GM12865 (cell line): Measurements from ENCODE around the gene RHOC.

ENCODE experiments used
- DNase-seq: peaks from one replicate; pipeline ENCODE4 v3.0.0; 2010; ENCODE audit warnings: low read depth
- H3K4me3 ChIP-seq: 2 replicates; pipeline ENCODE4 v1.5.1; 2011; ENCODE audit warnings: mild to moderate bottlenecking, low read depth, low read length, control low read depth
- TF ChIP-seq, protein P1 (sequence below): IDR thresholded peaks from 2 replicates; pipeline ENCODE4 v1.5.1; 2011; ENCODE audit warnings: low read length, control low read depth, low read depth, inconsistent platforms; ENCODE audit not compliant: insufficient read depth; ENCODE audit errors: missing control alignments

The RHOC gene

DNA sequence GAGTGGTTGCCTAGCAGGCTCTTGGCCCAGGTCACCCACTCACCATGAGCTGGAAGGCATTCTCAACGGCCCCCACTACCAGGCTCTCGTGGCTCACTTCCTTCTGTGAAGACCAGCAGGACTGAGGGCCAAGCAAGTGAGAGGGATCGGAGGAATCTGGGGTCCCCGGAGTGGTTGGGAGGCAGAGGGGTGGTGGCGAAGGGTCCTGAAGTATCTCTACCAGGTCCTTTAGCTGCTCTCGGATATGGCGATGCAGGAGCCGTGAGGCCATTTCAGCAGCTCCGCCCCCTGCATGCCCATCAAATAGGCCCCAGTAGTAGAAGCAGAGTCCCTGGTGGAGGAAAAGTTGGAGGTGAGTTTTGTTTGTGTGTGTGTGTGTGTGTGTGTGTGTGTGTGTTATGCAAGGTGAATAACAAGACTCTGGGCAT lies 5.8 kb upstream of the RHOC start:
- no peak for DNase-seq
- TF ChIP-seq, protein P1, sequence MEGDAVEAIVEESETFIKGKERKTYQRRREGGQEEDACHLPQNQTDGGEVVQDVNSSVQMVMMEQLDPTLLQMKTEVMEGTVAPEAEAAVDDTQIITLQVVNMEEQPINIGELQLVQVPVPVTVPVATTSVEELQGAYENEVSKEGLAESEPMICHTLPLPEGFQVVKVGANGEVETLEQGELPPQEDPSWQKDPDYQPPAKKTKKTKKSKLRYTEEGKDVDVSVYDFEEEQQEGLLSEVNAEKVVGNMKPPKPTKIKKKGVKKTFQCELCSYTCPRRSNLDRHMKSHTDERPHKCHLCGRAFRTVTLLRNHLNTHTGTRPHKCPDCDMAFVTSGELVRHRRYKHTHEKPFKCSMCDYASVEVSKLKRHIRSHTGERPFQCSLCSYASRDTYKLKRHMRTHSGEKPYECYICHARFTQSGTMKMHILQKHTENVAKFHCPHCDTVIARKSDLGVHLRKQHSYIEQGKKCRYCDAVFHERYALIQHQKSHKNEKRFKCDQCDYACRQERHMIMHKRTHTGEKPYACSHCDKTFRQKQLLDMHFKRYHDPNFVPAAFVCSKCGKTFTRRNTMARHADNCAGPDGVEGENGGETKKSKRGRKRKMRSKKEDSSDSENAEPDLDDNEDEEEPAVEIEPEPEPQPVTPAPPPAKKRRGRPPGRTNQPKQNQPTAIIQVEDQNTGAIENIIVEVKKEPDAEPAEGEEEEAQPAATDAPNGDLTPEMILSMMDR: no peak
- H3K4me3 ChIP-seq: no peak overlapping the region

DNA sequence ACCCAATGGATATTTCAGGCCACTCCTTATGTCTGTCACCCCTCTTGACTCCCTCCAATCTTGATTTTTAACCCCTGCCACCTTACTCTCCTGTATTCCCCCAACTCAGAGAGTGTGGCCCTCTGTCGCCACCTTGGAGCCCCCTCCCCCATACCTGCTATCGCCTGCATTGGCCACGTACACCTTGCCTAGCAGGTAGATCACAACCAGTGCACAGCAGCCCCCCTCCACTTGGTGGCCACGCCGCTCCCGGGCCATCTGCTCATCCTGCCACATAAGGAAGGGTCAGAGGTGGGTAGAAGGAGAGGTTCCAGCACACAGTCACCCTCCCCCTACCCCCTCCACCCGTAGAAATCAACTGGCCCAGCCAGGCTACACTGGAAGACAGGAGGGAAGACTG lies 5.3 kb upstream of the RHOC start:
- TF ChIP-seq, protein P1: no peak
- DNase-seq: no peak
- H3K4me3 ChIP-seq: no peak overlapping the region

DNA sequence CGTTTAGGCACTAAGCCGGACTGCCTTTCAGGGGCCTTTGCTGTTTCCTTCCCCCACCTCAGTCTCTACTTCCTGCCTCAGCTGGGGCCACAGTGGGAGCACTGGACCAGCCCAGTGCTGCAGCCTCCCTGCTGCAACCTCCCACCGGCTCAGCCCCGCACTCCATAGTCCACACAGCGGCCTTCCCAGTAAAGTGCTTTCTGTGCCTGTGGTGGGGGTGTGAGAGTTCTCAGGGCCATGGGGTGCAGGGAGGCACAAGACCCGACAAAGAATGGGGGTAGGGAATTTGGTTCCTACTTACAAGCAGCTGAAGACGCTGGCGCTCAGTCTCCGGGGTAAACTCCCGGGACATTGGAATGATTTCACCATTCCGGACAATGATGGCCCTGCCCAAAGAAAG lies 4.7 kb upstream of the RHOC start:
- DNase-seq: no peak
- H3K4me3 ChIP-seq: no peak overlapping the region
- TF ChIP-seq, protein P1: no peak

DNA sequence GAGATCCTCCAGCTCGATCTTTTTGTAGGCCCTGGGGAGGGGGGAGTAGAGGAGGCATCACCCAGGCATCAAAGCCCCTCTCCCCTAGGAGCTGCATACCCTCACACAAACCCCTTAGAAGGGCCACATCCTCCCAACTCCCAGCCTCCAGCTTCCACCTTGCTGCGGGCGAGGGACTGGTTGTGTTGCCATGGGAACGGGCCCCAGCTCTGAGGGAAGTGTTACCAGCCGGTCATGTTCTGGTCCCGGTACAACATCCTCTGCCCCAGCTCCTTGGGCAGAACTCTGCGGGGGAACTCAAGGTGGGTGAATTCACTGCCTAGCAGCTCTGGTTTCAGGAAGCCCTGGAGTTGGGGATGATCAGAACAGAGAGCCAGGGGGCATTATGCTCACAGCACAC lies 4.1 kb upstream of the RHOC start:
- no peak overlapping the region for H3K4me3 ChIP-seq
- TF ChIP-seq, protein P1: no peak
- no peak for DNase-seq

DNA sequence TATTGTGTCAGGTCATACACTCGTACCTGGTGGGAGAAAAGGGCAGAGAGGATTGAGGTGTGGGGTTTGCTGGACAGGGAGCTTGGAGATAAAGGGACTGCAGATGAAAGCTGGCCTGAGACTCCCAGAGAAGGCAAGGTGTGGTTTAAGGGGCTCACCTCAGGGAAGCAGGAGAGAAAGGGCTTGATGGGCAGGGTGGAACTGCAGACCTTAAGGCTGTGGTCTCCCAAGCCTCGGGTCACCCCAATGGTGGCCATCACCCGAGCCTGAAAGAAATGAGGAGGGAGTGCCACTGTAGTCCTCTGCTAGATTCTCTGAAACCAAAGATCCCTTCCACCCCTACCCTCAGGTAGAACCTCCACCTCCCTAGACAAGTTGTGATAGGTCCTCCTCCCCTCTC lies 3.7 kb upstream of the RHOC start:
- no peak for DNase-seq
- no peak overlapping the region for H3K4me3 ChIP-seq
- TF ChIP-seq, protein P1: no peak

DNA sequence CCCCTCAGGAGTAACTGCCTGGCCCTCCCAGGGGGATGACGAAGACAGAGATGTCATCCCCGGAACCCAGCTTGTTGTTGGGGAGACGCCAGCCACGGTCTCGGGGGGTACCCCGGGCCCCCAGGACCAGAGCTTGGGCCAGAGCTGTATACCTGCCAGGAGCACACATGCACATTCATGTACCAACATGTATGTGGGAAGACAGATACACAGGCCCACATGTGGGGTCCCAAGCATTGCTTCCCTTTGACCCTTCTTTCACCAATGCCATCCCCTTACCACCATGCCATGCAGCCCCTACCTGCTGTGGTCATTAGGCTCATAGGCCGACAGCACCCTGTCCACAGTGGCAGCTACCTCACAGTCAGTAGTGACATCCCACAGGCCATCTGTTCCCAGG lies 3.2 kb upstream of the RHOC start:
- no peak for DNase-seq
- TF ChIP-seq, protein P1: no peak
- H3K4me3 ChIP-seq: no peak overlapping the region

DNA sequence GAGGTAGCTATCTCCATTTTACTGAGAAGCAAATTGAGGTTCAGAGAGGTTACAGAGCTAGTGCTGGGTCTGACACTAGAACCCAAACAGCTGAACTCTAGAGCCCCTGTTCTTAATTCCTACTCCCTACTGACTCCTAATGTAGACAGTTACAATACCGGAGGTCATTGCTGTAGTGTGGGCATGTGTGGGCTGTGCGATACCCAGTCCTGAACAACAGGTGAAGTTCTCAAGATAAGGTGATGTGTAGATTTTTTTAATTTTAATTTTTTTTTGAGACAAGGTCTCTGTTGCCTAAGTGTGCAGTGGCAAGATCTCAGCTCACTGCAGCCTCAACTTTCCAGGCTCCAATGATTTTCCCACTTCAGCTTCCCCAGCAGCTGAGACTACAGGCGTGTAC lies 1.6 kb upstream of the RHOC start:
- no peak overlapping the region for H3K4me3 ChIP-seq
- no peak for DNase-seq
- TF ChIP-seq, protein P1: no peak
